GM12865 (cell line): ENCODE measurements around the gene GRK5.
A peak's percentile ranks its signal among the peaks of the same experiment; 100 is the strongest.

ENCODE experiments used
- DNase-seq: peaks from one replicate; pipeline ENCODE4 v3.0.0; 2010; ENCODE audit warnings: low read depth
- H3K4me3 ChIP-seq: 2 replicates; pipeline ENCODE4 v1.5.1; 2011; ENCODE audit warnings: mild to moderate bottlenecking, low read depth, low read length, control low read depth
- TF ChIP-seq, protein P1 (sequence below): IDR thresholded peaks from 2 replicates; pipeline ENCODE4 v1.5.1; 2011; ENCODE audit warnings: low read length, control low read depth, low read depth, inconsistent platforms; ENCODE audit not compliant: insufficient read depth; ENCODE audit errors: missing control alignments

The GRK5 gene

DNA sequence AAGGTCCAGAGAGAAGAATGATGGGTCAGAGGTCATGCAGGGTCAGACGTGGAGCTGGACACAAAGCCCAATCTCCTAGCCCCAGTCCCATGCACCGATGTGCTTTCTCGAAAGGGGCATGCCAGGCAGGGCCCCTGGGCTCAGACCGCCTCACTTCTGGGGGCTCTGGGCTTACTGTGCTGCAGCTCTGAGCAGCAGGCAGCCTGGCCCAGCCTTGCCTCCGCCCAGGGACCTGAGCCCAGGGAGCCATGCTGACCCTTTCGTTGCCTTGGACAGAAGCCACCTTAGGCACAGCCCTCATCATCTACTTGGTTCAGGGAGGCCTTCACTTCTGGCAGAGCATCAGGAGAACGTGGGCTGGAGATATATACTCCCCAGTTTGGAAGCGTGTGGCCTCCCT is 161.2 kb downstream of the GRK5 start:
- H3K4me3 ChIP-seq: peak overlapping the region; percentile 37
- DNase-seq: no peak
- TF ChIP-seq, protein P1, sequence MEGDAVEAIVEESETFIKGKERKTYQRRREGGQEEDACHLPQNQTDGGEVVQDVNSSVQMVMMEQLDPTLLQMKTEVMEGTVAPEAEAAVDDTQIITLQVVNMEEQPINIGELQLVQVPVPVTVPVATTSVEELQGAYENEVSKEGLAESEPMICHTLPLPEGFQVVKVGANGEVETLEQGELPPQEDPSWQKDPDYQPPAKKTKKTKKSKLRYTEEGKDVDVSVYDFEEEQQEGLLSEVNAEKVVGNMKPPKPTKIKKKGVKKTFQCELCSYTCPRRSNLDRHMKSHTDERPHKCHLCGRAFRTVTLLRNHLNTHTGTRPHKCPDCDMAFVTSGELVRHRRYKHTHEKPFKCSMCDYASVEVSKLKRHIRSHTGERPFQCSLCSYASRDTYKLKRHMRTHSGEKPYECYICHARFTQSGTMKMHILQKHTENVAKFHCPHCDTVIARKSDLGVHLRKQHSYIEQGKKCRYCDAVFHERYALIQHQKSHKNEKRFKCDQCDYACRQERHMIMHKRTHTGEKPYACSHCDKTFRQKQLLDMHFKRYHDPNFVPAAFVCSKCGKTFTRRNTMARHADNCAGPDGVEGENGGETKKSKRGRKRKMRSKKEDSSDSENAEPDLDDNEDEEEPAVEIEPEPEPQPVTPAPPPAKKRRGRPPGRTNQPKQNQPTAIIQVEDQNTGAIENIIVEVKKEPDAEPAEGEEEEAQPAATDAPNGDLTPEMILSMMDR: no peak

DNA sequence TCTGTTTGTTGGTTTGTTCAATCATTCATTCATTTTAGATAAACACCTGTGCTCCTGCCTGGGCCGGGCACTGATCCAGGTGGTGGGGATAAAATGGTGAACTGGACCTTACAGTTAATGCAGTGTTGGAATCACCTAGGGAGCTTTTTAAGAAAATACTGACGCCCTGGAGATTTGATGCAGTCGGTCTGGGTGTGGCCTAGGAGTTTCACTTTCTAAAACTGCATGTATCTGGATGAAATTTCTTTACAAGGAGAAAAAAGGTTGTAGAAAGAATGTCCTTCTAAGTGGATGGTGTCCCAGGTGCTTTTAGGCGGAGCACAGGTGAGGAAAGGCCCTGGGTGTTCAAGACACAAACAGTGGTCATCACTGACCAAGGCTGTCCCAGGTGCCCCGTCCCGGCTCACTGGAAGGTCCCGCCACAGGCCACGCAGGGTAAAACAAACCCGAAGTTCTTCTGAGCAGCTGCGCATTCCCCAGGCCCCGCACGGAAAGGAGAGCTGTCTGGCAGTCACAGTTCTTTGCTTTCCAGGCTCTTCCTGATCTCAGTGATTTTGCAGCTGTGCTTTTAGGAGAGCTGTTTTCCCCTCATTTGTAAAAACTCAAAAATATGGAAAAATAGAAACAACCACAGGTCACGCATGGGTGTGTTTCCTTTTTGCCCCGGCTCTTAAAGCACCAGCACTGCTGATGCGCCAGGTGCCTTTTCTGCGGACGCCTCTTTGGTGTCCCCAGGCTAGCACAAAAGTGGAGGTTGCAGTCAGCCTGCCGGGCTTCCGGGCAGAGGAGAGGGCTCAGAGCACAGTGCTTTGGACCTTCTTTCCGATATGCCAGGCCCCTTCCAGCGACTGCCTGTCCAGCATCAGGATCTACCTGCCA is 161.9 kb downstream of the GRK5 start:
- DNase-seq: peak; percentile 74
- TF ChIP-seq, protein P1: no peak
- H3K4me3 ChIP-seq: peak overlapping the region; percentile 37

DNA sequence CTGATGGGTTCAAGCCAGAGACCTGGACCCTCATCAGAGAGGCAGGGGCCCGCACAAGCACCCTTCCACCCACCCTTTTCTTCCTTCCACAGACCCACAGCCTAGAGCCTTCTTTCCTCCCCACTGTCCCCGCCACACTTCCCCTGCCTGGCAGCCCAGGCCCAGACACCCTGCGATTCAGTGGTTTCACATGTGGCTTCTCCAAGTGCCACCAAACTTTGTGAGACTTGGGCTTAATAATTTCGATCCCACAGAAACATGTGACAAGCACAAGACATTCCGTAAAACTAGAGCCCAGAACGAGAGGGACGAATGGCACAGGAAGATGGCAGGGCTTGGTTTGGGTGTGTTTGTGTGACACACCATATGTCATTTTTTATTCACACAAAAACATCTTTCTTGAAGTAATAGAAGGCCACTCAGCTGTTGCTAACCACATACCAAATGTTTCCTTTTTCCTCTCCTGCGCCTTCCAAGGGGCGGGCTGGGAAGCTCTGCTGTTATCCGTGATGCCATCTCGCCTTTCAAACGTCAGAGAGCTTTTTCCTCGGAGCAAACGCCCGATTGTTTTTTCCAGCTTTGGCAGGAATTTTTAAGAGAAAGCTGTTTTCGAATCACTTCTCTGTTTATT is 162.9 kb downstream of the GRK5 start:
- no peak for DNase-seq
- no peak overlapping the region for H3K4me3 ChIP-seq
- TF ChIP-seq, protein P1: no peak

- no peak overlapping the region for H3K4me3 ChIP-seq
- DNase-seq: no peak
- TF ChIP-seq, protein P1: no peak
These were observed 163.8 kb downstream of the GRK5 start for GRCh38 chr10:119370972-119371703.

DNA sequence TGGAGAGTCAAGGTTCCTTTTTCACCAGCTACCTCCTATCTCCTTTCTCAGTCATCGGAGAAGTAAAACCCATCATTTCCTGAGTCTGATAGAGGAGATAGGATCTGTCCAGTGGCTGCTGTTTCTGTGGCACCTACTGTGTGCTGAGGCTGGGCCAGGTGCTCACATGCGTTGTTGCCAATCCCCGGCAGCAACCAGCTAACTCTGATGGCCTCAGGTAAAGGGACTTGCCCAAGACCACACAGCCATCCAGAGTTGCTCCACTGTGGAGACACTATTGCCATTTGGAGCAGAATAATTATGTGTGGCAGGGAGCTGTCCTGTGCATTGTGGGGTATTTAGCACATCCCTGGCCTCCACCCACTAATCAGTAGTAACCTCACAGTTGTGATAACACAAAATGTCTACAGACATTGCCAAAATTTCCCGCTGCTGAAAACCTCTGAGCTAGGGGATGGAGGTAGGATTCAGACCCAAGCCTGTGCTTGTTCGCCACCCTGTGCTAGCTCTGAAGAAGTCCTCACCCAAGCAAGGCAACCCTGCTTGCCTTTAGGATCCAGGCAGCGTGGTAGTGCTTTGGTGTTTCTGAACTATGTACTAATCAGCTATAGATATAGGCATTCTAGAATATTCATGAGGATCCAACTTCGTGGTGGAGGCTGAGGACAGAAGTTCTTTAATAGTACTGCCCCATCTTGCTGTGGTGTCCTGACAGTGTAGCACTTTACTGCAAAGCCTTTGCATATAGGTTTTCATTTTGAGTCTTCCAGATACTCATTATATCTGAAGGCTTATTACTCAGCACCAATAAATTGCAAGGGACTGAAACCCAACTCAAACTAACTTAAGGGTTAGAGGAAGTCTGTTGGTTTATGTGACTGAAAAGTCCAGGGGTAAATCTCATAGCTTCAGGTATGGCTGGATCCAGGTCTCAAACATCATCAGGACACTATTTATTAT is 164.6 kb downstream of the GRK5 start:
- peak; percentile 56 for DNase-seq
- TF ChIP-seq, protein P1: no peak
- no peak overlapping the region for H3K4me3 ChIP-seq
